Activated CD4-positive, alpha-beta T cell treated with anti-CD3 and anti-CD28 coated beads, Interleukin-2, amount 10 ng/mL, durations not matched to agents 24 days and 14 days (primary cell): ENCODE data around the gene FYB2. TPM values are rescaled to one million over a fixed set of nuclear protein-coding genes. Genes with fewer than 3 reads are reported as not detected.

Experiments
- DNase-seq: peaks from one replicate; pipeline ENCODE4 v3.0.0; 2022
- H3K27ac Mint-ChIP-seq: one replicate; pipeline ENCODE4 v1.8.0; 2022; ENCODE audit warnings: mild to moderate bottlenecking, mixed read lengths
- H3K27me3 Mint-ChIP-seq: one replicate; pipeline ENCODE4 v1.8.0; 2022; ENCODE audit warnings: mixed read lengths
- H3K36me3 Mint-ChIP-seq: one replicate; pipeline ENCODE4 v1.8.0; 2022; ENCODE audit warnings: low read depth, mild to moderate bottlenecking, mixed read lengths
- H3K4me1 Mint-ChIP-seq: one replicate; pipeline ENCODE4 v1.8.0; 2021; ENCODE audit warnings: mixed read lengths
- H3K4me3 Mint-ChIP-seq: one replicate; pipeline ENCODE4 v1.8.0; 2022; ENCODE audit warnings: mild to moderate bottlenecking, moderate library complexity, mixed read lengths
- H3K9me3 Mint-ChIP-seq: one replicate; pipeline ENCODE4 v1.8.0; 2021; ENCODE audit warnings: mixed read lengths
- intact Hi-C: fragments of 100-400 bp; cut with micrococcal nuclease; formaldehyde crosslinking; loops from one replicate; pipeline ENCODE4 v1.15.1; 2023
- total RNA-seq: library from RNA; stranded (reverse); gene quantifications from 2 replicates; pipeline ENCODE4 v1.2.3, GENCODE V29; 2022

FYB2 gene
- total RNA-seq, 1 donor from 2014 or later: not detected

DNA sequence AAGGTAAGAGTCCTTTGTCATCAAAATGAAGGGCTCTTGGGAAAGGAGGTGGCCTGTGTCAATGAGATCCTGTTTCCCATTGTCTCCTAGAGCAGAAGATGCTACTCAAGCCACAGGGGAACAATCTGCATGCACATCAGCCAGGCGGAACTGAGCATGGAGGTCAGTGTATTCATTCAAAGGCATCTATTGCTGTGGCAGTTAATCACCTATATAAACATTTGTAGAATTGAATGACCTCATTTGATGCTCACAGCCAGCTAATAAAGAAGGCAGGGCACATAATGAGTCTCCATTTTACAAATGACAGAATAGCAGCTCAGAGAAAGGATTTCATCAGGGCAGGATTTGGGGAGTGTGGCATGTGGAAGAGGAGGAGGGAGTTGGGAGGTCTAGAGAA is 5.7 kb upstream of the FYB2 start:
- intact Hi-C loops: no loop called here

DNA sequence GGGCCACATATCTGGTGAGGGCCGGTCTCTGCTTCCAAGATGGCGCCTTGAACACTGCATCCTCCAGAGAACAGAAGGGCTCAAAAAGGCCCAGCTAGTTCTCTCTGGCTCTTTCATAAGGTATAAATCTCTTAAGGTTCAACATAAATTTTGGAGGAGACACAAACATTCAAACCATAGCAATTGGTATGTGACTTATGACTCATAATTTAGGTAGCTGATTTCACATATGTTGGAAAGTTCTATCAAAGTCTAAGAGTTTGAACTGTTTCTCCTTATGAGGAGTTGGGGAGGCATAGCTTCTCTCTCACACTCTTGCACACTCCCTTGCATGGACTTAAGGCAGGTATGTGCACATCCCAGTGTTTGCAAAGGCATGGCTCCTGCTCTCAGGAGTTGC is 5.1 kb upstream of the FYB2 start:
- DNase-seq: no peak
- Mint-ChIP-seq H3K36me3 (no peaks in the 10 kb centered on the region), H3K4me3 (no peak overlapping the region), H3K27ac (no peak overlapping the region), H3K27me3 (no peaks in the 10 kb centered on the region), H3K4me1 (no peaks in the 10 kb centered on the region), H3K9me3 (no peaks in the 10 kb centered on the region)
- intact Hi-C loops: no loop called here

More for the DNA sequence above, 5.7 kb upstream of the FYB2 start:
- H3K4me3 Mint-ChIP-seq: no peak overlapping the region
- H3K9me3 Mint-ChIP-seq: no peaks in the 10 kb centered on the region
- no peaks in the 10 kb centered on the region for H3K4me1 Mint-ChIP-seq
- H3K27ac Mint-ChIP-seq: no peak overlapping the region
- H3K27me3 Mint-ChIP-seq: no peaks in the 10 kb centered on the region
- H3K36me3 Mint-ChIP-seq: no peaks in the 10 kb centered on the region
- DNase-seq: no peak

DNA sequence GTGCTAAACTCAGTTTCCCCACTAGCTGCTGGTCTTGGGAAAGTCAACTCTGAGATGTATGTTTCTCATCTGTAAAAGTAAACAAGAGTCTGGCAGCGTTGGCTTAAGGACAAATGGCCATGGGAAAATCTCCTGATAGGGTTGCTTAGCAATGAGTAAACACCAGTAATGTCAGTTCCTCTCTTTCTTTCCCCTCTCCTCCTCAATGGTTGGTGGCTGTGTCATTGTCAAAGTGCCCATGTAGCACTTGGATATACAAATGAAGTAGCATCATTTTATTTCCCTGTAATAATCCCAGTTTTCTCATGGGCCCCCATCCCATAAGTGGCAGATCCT is 2.2 kb upstream of the FYB2 start:
- Mint-ChIP-seq H3K9me3 (no peaks in the 10 kb centered on the region), H3K4me1 (no peaks in the 10 kb centered on the region), H3K27me3 (no peaks in the 10 kb centered on the region), H3K36me3 (no peaks in the 10 kb centered on the region), H3K27ac (no peak overlapping the region), H3K4me3 (no peak overlapping the region)
- intact Hi-C loops: no loop called here
- DNase-seq: no peak

DNA sequence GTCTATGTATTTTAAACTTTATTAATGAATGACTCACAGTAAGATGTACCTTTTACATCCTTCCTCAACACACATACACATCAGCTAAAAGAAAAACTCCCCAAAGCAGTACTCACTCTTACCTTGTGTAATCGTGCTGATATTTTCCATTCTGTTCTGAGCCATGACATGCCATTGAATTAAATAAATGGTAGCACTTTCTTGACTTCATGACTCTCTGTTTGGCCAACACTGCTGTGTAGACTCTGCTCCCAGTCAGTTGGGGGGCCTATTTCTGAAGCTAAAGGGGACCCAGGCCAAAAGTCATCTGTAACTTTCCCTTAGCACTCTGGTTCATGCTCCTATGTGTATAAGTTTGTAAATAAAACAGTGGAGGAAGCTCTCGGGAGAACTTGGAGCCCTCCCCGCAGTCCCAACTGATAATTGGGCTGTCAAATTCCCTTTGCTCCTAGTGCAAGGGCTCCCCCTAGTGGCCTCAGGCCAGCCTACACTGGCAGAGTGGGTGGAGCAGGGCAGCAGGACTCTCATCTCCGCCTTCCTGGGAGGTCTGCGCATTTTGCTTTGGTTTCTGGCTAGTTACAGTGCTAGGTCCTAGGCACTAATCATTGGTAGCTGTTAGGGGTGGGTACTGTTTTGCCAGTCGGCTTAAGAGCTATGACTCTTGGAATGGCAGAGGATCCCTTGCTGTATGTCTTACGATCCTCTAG is 1.7 kb upstream of the FYB2 start:
- Mint-ChIP-seq H3K9me3 (no peaks in the 10 kb centered on the region), H3K4me1 (no peaks in the 10 kb centered on the region), H3K36me3 (no peaks in the 10 kb centered on the region), H3K27ac (no peak overlapping the region), H3K4me3 (no peak overlapping the region), H3K27me3 (no peaks in the 10 kb centered on the region)
- peak; percentile 91 for DNase-seq
- intact Hi-C loops: no loop called here

DNA sequence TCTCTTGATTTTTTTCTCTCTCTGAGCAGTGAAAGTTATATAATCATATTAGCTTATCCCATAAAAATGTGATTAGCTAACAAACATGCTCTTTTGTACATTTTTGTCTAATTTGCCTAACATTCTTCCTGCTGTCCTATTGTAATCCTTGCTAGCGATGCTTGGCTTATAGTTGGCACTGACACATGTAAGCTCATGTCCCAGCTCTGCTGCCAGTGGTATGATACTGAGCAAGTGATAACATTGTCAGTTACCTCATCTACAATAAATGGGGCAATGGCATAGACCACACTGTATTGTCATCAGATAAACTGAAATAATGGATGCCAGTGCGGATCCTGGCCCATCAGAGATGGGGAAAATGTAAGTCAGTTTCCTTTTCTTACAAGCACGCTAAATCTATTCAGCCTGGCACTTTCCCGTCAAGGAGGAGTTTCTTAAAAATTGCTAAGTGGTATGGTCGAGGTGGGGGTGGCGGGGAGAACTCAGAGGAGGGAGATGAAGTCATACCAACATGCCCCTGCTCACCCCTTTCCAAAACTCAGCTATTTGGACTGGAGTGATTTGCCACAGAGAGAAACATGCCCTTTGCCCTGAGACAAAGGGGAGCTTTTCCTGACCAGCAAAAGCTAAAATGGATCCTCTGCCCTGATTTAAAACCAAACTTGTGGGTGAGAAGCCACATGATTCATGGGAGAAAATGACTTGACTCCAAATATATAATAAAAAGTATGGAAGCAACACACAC is 1.3 kb downstream of the FYB2 start:
- H3K4me3 Mint-ChIP-seq: no peak overlapping the region
- intact Hi-C loops: no loop called here
- H3K9me3 Mint-ChIP-seq: no peaks in the 10 kb centered on the region
- no peaks in the 10 kb centered on the region for H3K36me3 Mint-ChIP-seq
- no peak for DNase-seq
- no peak overlapping the region for H3K27ac Mint-ChIP-seq
- H3K27me3 Mint-ChIP-seq: peaks cover 2% of the 10 kb centered on the region
- H3K4me1 Mint-ChIP-seq: no peaks in the 10 kb centered on the region

DNA sequence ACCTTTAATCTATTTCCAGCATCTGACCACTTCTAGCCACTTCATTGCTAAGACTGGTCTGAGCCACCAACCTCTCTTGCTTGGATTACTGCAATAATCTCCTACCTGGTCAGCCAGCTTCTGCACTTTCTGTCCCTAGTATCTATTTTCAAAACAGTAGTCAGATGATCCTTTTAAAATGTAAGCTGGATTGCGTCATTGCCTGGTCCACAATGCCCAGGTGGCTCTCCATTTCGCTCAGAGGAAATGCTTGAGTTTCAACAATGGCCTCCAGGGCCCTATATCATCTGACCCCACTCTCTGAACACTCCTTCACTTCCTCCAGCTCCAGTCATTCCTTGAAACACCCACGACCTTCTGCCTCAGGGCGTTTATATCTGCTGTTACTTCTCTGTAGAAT is 2.3 kb downstream of the FYB2 start:
- DNase-seq: no peak
- intact Hi-C loops: no loop called here

DNA sequence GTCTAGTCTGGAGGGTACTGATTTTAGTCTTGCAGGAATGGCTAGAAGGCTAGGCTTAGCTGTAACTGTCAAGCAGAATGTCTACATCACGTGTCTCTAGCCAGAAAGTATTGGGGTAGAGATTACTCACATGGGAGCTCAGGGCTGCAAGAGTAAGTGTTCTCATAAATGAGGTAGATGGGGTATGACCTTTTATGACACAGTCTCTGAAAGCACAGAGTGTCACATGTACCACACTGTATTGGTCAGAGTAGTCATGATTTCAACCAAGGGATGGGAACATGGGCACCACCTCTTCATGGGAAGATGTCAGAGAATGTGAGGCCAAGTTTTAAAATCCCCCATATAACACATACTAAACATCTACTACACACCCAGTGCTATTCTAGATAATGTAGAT is 2.9 kb downstream of the FYB2 start:
- intact Hi-C loops: no loop called here

More for the DNA sequence above, 2.3 kb downstream of the FYB2 start:
- Mint-ChIP-seq H3K27me3 (peaks cover 2% of the 10 kb centered on the region), H3K36me3 (no peaks in the 10 kb centered on the region), H3K9me3 (no peaks in the 10 kb centered on the region), H3K27ac (no peak overlapping the region), H3K4me3 (no peak overlapping the region), H3K4me1 (no peaks in the 10 kb centered on the region)

DNA sequence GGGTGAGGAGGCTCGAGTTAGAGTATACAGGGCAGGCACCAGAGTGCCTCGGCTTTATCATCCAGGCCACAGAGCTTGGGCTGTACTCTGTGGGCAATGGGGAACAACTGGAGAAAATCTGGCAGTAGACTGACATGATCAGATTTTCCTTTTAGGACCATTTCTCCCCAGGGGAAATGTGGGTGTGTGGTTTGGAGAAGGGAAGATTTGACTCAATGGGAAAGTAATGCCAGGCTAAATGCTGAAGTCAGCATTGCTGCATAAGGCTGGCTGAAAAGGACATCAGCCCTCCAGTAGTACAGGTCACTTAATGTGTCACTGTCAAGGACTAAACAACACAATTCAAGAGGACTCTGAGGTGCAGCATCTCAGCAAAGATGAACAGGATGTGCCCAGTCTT is 5.0 kb downstream of the FYB2 start:
- intact Hi-C loops: no loop called here
- no peaks in the 10 kb centered on the region for H3K36me3 Mint-ChIP-seq
- no peak overlapping the region for H3K4me3 Mint-ChIP-seq
- no peaks in the 10 kb centered on the region for H3K9me3 Mint-ChIP-seq
- DNase-seq: no peak
- H3K27ac Mint-ChIP-seq: no peak overlapping the region
- H3K4me1 Mint-ChIP-seq: no peaks in the 10 kb centered on the region
- peaks cover 7% of the 10 kb centered on the region for H3K27me3 Mint-ChIP-seq

More for the DNA sequence above, 2.9 kb downstream of the FYB2 start:
- Mint-ChIP-seq H3K27ac (no peak overlapping the region), H3K27me3 (peaks cover 2% of the 10 kb centered on the region), H3K9me3 (no peaks in the 10 kb centered on the region), H3K36me3 (no peaks in the 10 kb centered on the region), H3K4me1 (no peaks in the 10 kb centered on the region), H3K4me3 (no peak overlapping the region)
- no peak for DNase-seq

DNA sequence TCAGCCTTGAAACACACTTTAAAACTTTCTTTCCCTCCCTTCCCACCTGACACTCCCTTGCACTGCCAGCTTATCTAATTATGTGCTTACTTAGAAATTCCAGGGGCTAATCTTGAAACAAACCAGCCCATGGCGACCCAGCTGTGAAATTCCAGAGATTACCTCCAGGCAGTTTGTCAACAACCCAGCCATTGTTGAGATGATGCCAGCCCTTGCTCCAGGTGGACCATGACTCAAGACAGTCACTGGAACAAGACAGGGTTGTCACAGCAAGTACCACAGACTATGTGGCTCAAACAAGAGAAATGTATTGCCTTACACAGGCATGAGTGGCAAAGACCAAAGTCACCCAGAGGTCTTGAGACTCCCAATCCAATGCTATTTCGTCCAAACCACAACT is 7.9 kb downstream of the FYB2 start:
- H3K9me3 Mint-ChIP-seq: no peaks in the 10 kb centered on the region
- H3K27me3 Mint-ChIP-seq: peaks cover 7% of the 10 kb centered on the region
- H3K36me3 Mint-ChIP-seq: no peaks in the 10 kb centered on the region
- H3K27ac Mint-ChIP-seq: no peak overlapping the region
- no peak for DNase-seq
- no peaks in the 10 kb centered on the region for H3K4me1 Mint-ChIP-seq
- H3K4me3 Mint-ChIP-seq: no peak overlapping the region
- intact Hi-C loops: no loop called here

DNA sequence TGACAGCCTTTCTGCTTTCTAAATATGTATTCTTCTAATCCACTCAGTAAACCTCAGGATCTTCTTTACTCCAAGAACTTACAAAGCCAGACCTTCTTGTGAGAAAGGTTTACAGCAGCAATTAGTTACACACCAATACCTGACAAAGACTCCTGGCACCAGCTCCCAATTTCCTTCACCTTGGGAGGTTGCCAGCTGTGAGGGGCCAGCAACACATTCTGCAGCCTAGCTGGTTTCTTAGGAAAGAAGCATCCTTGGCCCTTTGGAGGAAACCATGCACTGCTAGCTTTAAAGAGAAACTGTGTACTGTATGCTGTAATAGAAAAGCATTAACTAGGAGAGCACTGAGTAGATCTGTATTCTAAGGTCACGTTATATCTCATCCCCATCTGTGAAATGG is 10.8 kb downstream of the FYB2 start:
- Mint-ChIP-seq H3K36me3 (no peaks in the 10 kb centered on the region), H3K4me3 (no peak overlapping the region), H3K27ac (no peak overlapping the region), H3K4me1 (no peaks in the 10 kb centered on the region), H3K9me3 (no peaks in the 10 kb centered on the region), H3K27me3 (peaks cover 7% of the 10 kb centered on the region)
- intact Hi-C loops: no loop called here
- no peak for DNase-seq

DNA sequence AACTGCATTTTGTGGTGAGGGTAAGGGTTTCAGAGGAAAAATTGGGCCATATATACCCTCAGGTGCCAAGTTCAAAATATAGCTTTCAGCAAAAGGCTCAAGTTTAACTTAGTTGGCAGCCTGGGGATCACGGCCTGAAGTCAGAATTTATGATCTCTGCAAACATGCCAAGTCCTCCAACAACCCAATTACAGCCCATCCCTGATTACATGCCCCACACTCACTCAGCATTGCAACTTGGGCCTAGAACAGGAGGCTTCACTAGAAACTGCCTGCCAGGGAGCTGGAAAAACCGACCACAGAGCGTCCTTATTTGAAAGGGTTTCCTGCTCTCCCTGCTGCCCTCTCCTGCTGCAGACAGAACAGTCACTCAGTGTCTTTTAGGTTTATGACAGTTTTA is 12.4 kb downstream of the FYB2 start:
- Mint-ChIP-seq H3K4me1 (no peaks in the 10 kb centered on the region), H3K27ac (no peak overlapping the region), H3K4me3 (no peak overlapping the region), H3K9me3 (no peaks in the 10 kb centered on the region), H3K27me3 (peaks cover 5% of the 10 kb centered on the region), H3K36me3 (no peaks in the 10 kb centered on the region)
- intact Hi-C loops: no loop called here
- DNase-seq: no peak

DNA sequence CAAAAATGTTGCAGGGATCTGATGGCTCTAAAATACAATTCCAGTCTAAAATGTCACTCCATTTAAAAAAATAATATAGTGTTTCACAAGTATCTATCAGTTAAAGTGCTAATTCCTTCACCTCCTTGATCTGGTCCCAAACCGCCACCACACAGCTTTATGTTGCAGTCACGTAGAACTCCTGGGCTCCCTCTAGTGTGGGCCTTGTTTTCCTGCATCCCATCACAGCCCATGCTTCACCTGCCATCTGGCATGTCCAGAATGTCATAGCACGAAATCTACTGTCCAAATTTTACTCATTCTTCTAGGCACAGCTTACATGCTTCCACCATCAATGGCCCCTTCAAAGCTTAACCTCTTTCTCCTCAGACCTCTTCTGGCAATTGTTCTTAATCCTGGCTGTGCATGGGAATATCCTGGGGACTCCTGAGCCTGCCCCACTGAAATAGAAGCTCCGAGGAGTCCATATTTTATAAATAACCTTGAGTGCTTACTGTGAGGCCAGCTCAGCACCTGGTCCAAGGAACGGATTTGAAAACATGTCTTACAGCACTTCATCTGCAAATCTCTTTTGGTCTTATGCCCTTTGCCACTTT is 15.5 kb downstream of the FYB2 start:
- DNase-seq: no peak
- Mint-ChIP-seq H3K36me3 (no peaks in the 10 kb centered on the region), H3K27ac (no peak overlapping the region), H3K4me3 (no peak overlapping the region), H3K27me3 (no peaks in the 10 kb centered on the region), H3K4me1 (no peaks in the 10 kb centered on the region), H3K9me3 (no peaks in the 10 kb centered on the region)
- intact Hi-C loops: no loop called here

DNA sequence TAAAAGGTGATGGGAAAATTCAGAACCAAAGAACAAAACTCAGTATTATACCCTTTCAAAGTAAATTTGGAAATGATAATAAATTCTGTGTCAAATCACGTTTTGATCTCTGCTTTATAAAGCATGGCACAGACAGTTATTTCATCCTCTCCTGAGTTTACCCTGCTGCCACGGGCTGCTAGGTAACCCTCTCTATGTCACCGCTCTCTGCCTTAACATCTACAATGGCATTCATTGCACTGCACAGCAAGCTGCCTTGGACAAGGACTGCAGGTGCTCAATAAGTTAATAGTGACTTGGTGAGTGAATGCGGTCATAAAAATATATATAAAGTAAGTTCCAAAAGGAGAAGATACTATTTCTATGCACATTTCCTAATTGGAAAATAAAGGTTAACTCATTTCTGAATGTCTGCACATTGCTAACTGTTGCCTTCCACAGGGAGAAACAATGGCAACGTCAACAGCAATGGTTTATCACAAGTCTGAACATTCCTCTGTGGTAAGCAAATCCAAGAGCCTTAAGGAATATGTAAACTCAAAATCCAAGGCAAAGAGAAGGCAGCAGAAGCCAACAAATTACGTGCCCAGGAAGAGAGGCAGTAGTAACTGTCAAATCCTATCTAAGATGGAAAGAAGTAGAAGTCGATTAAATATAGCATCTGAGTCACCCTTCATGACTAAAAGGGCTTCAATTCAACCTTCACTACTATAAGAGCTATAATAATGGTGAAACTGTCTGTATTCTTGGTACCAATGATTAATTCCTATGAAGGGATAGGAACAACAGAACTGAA is 19.4 kb downstream of the FYB2 start:
- H3K9me3 Mint-ChIP-seq: no peaks in the 10 kb centered on the region
- no peaks in the 10 kb centered on the region for H3K4me1 Mint-ChIP-seq
- intact Hi-C loops: no loop called here
- no peaks in the 10 kb centered on the region for H3K36me3 Mint-ChIP-seq
- DNase-seq: no peak
- H3K27me3 Mint-ChIP-seq: no peaks in the 10 kb centered on the region
- H3K27ac Mint-ChIP-seq: no peak overlapping the region
- no peak overlapping the region for H3K4me3 Mint-ChIP-seq

DNA sequence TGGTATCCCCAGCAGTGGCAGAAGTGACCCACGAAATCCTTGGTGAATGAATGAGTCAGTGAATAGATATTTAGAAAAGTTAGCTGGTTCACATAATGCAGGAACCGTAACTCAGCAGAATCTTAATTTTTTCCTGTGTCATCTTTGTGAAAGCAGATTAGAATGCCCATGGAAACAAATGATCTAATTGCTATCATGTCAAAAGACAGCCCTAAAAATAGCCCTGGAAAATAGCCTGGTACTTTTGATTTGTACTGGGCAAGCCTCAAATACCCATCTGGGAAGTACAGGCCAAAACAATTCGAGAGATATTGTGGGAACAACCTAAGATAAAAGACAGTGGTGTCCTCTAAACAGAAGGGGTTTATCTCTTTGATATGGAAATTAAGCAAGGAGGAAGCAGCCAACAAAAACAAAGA is 21.1 kb downstream of the FYB2 start:
- no peaks in the 10 kb centered on the region for H3K27me3 Mint-ChIP-seq
- no peaks in the 10 kb centered on the region for H3K9me3 Mint-ChIP-seq
- no peaks in the 10 kb centered on the region for H3K36me3 Mint-ChIP-seq
- intact Hi-C loops: no loop called here
- no peak overlapping the region for H3K27ac Mint-ChIP-seq
- H3K4me1 Mint-ChIP-seq: no peaks in the 10 kb centered on the region
- no peak for DNase-seq
- no peak overlapping the region for H3K4me3 Mint-ChIP-seq
